ENCODE data around the gene KCNJ6. TPM values are rescaled to one million over a fixed set of nuclear protein-coding genes. Genes with fewer than 3 reads are reported as not detected.

The KCNJ6 gene
- total and polyA plus RNA-seq, 7 experiments from 2014 or later = 0.01 TPM; not detected in 6

GRCh38 chr21:37605006-37605405 is 311.3 kb downstream of the KCNJ6 start:
- Histone ChIP-seq H3K4me3 (ENCODE audit: low read length) (no peak overlapping the region), H3K4me1 (ENCODE audit: control insufficient read depth in 2 of 2, insufficient read depth in 2 of 2, low read length in 2 of 2) (no peaks in the 10 kb centered on the region), H3K36me3 (ENCODE audit: control insufficient read depth in 2 of 3, insufficient read depth in 3 of 3, low read length in 3 of 3) (no peaks in the 10 kb centered on the region), H3K9me3 (ENCODE audit: control insufficient read depth in 2 of 3, low read length in 3 of 3) (no peaks in the 10 kb centered on the region), H3K27me3 (ENCODE audit: control insufficient read depth in 2 of 2, insufficient read depth in 2 of 2, low read length in 2 of 2) (no peaks in the 10 kb centered on the region), H3K27ac (ENCODE audit: low read depth, low read length) (no peak overlapping the region)
- POLR2A ChIA-PET = no interaction called here
- no peak overlapping the region for H3K4me3 Mint-ChIP-seq
- intact Hi-C loops (cut with micrococcal nuclease) = no loop called here
- no peaks in the 10 kb centered on the region for H3K4me1 Mint-ChIP-seq
- H3K9me3 Mint-ChIP-seq = peaks cover 0 to 6% (median 0%) of the 10 kb centered on the region in 11 donors
- peaks cover 13 to 37% (median 34%) of the 10 kb centered on the region in 5 donors for H3K27me3 Mint-ChIP-seq
- no peak for DNase-seq
- CTCF ChIA-PET = no interaction called here
- no peak for ATAC-seq
- H3K27ac Mint-ChIP-seq = no peak overlapping the region
- H3K36me3 Mint-ChIP-seq = no peaks in the 10 kb centered on the region

GRCh38 chr21:37603129-37603528 is 313.1 kb downstream of the KCNJ6 start:
- CTCF ChIA-PET = no interaction called here
- Histone ChIP-seq H3K4me1 (ENCODE audit: control insufficient read depth in 2 of 2, insufficient read depth in 2 of 2, low read length in 2 of 2) (no peaks in the 10 kb centered on the region), H3K27me3 (ENCODE audit: control insufficient read depth in 2 of 2, insufficient read depth in 2 of 2, low read length in 2 of 2) (no peaks in the 10 kb centered on the region), H3K27ac (ENCODE audit: low read depth, low read length) (no peak overlapping the region), H3K36me3 (ENCODE audit: control insufficient read depth in 2 of 3, insufficient read depth in 3 of 3, low read length in 3 of 3) (no peaks in the 10 kb centered on the region), H3K4me3 (ENCODE audit: low read length) (no peak overlapping the region), H3K9me3 (ENCODE audit: control insufficient read depth in 2 of 3, low read length in 3 of 3) (no peaks in the 10 kb centered on the region)
- peaks cover 4 to 29% (median 24%) of the 10 kb centered on the region in 5 donors for H3K27me3 Mint-ChIP-seq
- no peak overlapping the region for H3K27ac Mint-ChIP-seq
- peaks cover 0 to 6% (median under 1%) of the 10 kb centered on the region in 11 donors for H3K9me3 Mint-ChIP-seq
- POLR2A ChIA-PET = no interaction called here
- ATAC-seq (no peak), DNase-seq (no peak)
- H3K4me3 Mint-ChIP-seq = no peak overlapping the region
- intact Hi-C loops (cut with micrococcal nuclease) = no loop called here
- no peaks in the 10 kb centered on the region for H3K4me1 Mint-ChIP-seq
- H3K36me3 Mint-ChIP-seq = no peaks in the 10 kb centered on the region

GRCh38 chr21:37601915-37602314 is 314.3 kb downstream of the KCNJ6 start:
- H3K27me3 ChIP-seq (ENCODE audit: control insufficient read depth in 2 of 2, insufficient read depth in 2 of 2, low read length in 2 of 2) = no peaks in the 10 kb centered on the region
- CTCF ChIA-PET = no interaction called here
- no peaks in the 10 kb centered on the region for H3K9me3 ChIP-seq (ENCODE audit: control insufficient read depth in 2 of 3, low read length in 3 of 3)
- Mint-ChIP-seq H3K27me3 (peaks cover 2 to 27% (median 21%) of the 10 kb centered on the region in 5 donors), H3K4me1 (no peaks in the 10 kb centered on the region), H3K9me3 (peaks cover 0 to 6% (median 2%) of the 10 kb centered on the region in 11 donors), H3K36me3 (no peaks in the 10 kb centered on the region), H3K27ac (no peak overlapping the region), H3K4me3 (no peak overlapping the region)
- no peaks in the 10 kb centered on the region for H3K36me3 ChIP-seq (ENCODE audit: control insufficient read depth in 2 of 3, insufficient read depth in 3 of 3, low read length in 3 of 3)
- no peak overlapping the region for H3K4me3 ChIP-seq (ENCODE audit: low read length)
- intact Hi-C loops (cut with micrococcal nuclease) = no loop called here
- no peak for ATAC-seq
- no peaks in the 10 kb centered on the region for H3K4me1 ChIP-seq (ENCODE audit: control insufficient read depth in 2 of 2, insufficient read depth in 2 of 2, low read length in 2 of 2)
- H3K27ac ChIP-seq (ENCODE audit: low read depth, low read length) = no peak overlapping the region
- DNase-seq = no peak
- POLR2A ChIA-PET = no interaction called here

GRCh38 chr21:37601027-37601426 is 315.2 kb downstream of the KCNJ6 start:
- intact Hi-C loops (cut with micrococcal nuclease) = no loop called here
- Mint-ChIP-seq H3K9me3 (peaks cover 0 to 6% (median 2%) of the 10 kb centered on the region in 11 donors), H3K4me1 (no peaks in the 10 kb centered on the region), H3K4me3 (no peak overlapping the region), H3K27me3 (peaks cover 0 to 20% (median 12%) of the 10 kb centered on the region in 5 donors), H3K36me3 (no peaks in the 10 kb centered on the region), H3K27ac (no peak overlapping the region)
- Histone ChIP-seq H3K4me3 (ENCODE audit: low read length) (no peak overlapping the region), H3K27me3 (ENCODE audit: control insufficient read depth in 2 of 2, insufficient read depth in 2 of 2, low read length in 2 of 2) (no peaks in the 10 kb centered on the region), H3K4me1 (ENCODE audit: control insufficient read depth in 2 of 2, insufficient read depth in 2 of 2, low read length in 2 of 2) (no peaks in the 10 kb centered on the region), H3K9me3 (ENCODE audit: control insufficient read depth in 2 of 3, low read length in 3 of 3) (no peaks in the 10 kb centered on the region), H3K27ac (ENCODE audit: low read depth, low read length) (no peak overlapping the region), H3K36me3 (ENCODE audit: control insufficient read depth in 2 of 3, insufficient read depth in 3 of 3, low read length in 3 of 3) (no peaks in the 10 kb centered on the region)
- ChIA-PET CTCF (no interaction called here), POLR2A (no interaction called here)
- DNase-seq = no peak
- ATAC-seq = no peak

GRCh38 chr21:37595944-37596343 is 320.3 kb downstream of the KCNJ6 start:
- Mint-ChIP-seq H3K4me1 (no peaks in the 10 kb centered on the region), H3K27me3 (peaks cover 0 to 17% (median 4%) of the 10 kb centered on the region in 5 donors), H3K9me3 (peaks cover 0 to 5% (median 0%) of the 10 kb centered on the region in 11 donors), H3K36me3 (no peaks in the 10 kb centered on the region), H3K4me3 (no peak overlapping the region), H3K27ac (no peak overlapping the region)
- ChIA-PET POLR2A (no interaction called here), CTCF (no interaction called here)
- H3K27me3 ChIP-seq (ENCODE audit: control insufficient read depth in 2 of 2, insufficient read depth in 2 of 2, low read length in 2 of 2) = no peaks in the 10 kb centered on the region
- no peaks in the 10 kb centered on the region for H3K4me1 ChIP-seq (ENCODE audit: control insufficient read depth in 2 of 2, insufficient read depth in 2 of 2, low read length in 2 of 2)
- no peaks in the 10 kb centered on the region for H3K36me3 ChIP-seq (ENCODE audit: control insufficient read depth in 2 of 3, insufficient read depth in 3 of 3, low read length in 3 of 3)
- no peak for ATAC-seq
- H3K9me3 ChIP-seq (ENCODE audit: control insufficient read depth in 2 of 3, low read length in 3 of 3) = no peaks in the 10 kb centered on the region
- H3K4me3 ChIP-seq (ENCODE audit: low read length) = no peak overlapping the region
- no peak overlapping the region for H3K27ac ChIP-seq (ENCODE audit: low read depth, low read length)
- no peak for DNase-seq
- intact Hi-C loops (cut with micrococcal nuclease) = no loop called here

- Histone ChIP-seq H3K36me3 (ENCODE audit: control insufficient read depth in 2 of 3, insufficient read depth in 3 of 3, low read length in 3 of 3) (no peaks in the 10 kb centered on the region), H3K4me1 (ENCODE audit: control insufficient read depth in 2 of 2, insufficient read depth in 2 of 2, low read length in 2 of 2) (no peaks in the 10 kb centered on the region), H3K4me3 (ENCODE audit: low read length) (no peak overlapping the region), H3K9me3 (ENCODE audit: control insufficient read depth in 2 of 3, low read length in 3 of 3) (no peaks in the 10 kb centered on the region), H3K27ac (ENCODE audit: low read depth, low read length) (no peak overlapping the region), H3K27me3 (ENCODE audit: control insufficient read depth in 2 of 2, insufficient read depth in 2 of 2, low read length in 2 of 2) (no peaks in the 10 kb centered on the region)
- POLR2A ChIA-PET = no interaction called here
- no peak overlapping the region for H3K4me3 Mint-ChIP-seq
- intact Hi-C loops (cut with micrococcal nuclease) = no loop called here
- CTCF ChIA-PET = no interaction called here
- DNase-seq (no peak), ATAC-seq (no peak)
- no peaks in the 10 kb centered on the region for H3K36me3 Mint-ChIP-seq
- H3K27me3 Mint-ChIP-seq = peaks cover 0 to 17% (median 4%) of the 10 kb centered on the region in 5 donors
- H3K4me1 Mint-ChIP-seq = no peaks in the 10 kb centered on the region
- H3K9me3 Mint-ChIP-seq = peaks cover 0 to 5% (median 0%) of the 10 kb centered on the region in 11 donors
- H3K27ac Mint-ChIP-seq = no peak overlapping the region
Observed at GRCh38 chr21:37594472-37594951, 321.7 kb downstream of the KCNJ6 start.

- H3K4me3 ChIP-seq (ENCODE audit: low read length) = no peak overlapping the region
- POLR2A ChIA-PET = no interaction called here
- H3K4me3 Mint-ChIP-seq = no peak overlapping the region
- H3K36me3 ChIP-seq (ENCODE audit: control insufficient read depth in 2 of 3, insufficient read depth in 3 of 3, low read length in 3 of 3) = no peaks in the 10 kb centered on the region
- CTCF ChIA-PET = no interaction called here
- H3K4me1 ChIP-seq (ENCODE audit: control insufficient read depth in 2 of 2, insufficient read depth in 2 of 2, low read length in 2 of 2) = no peaks in the 10 kb centered on the region
- no peaks in the 10 kb centered on the region for H3K4me1 Mint-ChIP-seq
- peaks cover 0 to 5% (median 0%) of the 10 kb centered on the region in 11 donors for H3K9me3 Mint-ChIP-seq
- DNase-seq = no peak
- H3K9me3 ChIP-seq (ENCODE audit: control insufficient read depth in 2 of 3, low read length in 3 of 3) = no peaks in the 10 kb centered on the region
- ATAC-seq = no peak
- no peak overlapping the region for H3K27ac Mint-ChIP-seq
- no peak overlapping the region for H3K27ac ChIP-seq (ENCODE audit: low read depth, low read length)
- no peaks in the 10 kb centered on the region for H3K27me3 ChIP-seq (ENCODE audit: control insufficient read depth in 2 of 2, insufficient read depth in 2 of 2, low read length in 2 of 2)
- intact Hi-C loops (cut with micrococcal nuclease) = no loop called here
- no peaks in the 10 kb centered on the region for H3K36me3 Mint-ChIP-seq
- H3K27me3 Mint-ChIP-seq = peaks cover 0 to 17% (median 4%) of the 10 kb centered on the region in 5 donors
Observed at GRCh38 chr21:37593740-37594471, 322.4 kb downstream of the KCNJ6 start.
